H1 (cell line): ENCODE measurements around the gene PAPSS2. TPM values are rescaled to one million over a fixed set of nuclear protein-coding genes. Genes with fewer than 3 reads are reported as not detected.

Experiments
- CTCF ChIA-PET: fragments of 300-600 bp; sonication (Branson Sonifier 250); formaldehyde crosslinking; loops from one replicate; lab custom pipeline; 2021; ENCODE audit not compliant: partially characterized antibody; lab: Charles Lee
- POLR2A ChIA-PET: fragments of 300-600 bp; sonication (Branson Sonifier 250); formaldehyde crosslinking; loops from one replicate; lab custom pipeline; 2021; ENCODE audit warnings: inconsistent platforms; ENCODE audit not compliant: partially characterized antibody; lab: Charles Lee
- DNase-seq, 2 experiments: peaks; one replicate each; pipeline versions ENCODE4 v3.0.0 to v3.0.0-alpha.2; 2010 to 2022; ENCODE audit warnings: low spot score in 2 of 2, low read depth in 1 of 2, mixed read lengths in 1 of 2
- FAIRE-seq: peaks from 2 replicates; lab custom pipeline; 2011; peaks lifted over from hg19 to GRCh38; lab: Jason Lieb, UNC
- H2AFZ ChIP-seq: 2 replicates; pipeline ENCODE4 v1.8.1; 2012; ENCODE audit warnings: low read length, inconsistent platforms
- H2AK5ac ChIP-seq: 2 replicates; pipeline ENCODE4 v1.6.1; 2013; ENCODE audit warnings: low read depth, low read length
- H2BK120ac ChIP-seq: replicated peaks from 2 replicates; pipeline ENCODE3; 2013; ENCODE audit warnings: low read depth, low read length, inconsistent platforms
- H2BK12ac ChIP-seq: 2 replicates; pipeline ENCODE4 v1.6.1; 2013; ENCODE audit warnings: low read depth, low read length
- H2BK15ac ChIP-seq: 2 replicates; pipeline ENCODE4 v1.6.1; 2013; ENCODE audit warnings: low read length
- H2BK20ac ChIP-seq: 2 replicates; pipeline ENCODE4 v1.6.1; 2013; ENCODE audit warnings: low read length
- H2BK5ac ChIP-seq: 2 replicates; pipeline ENCODE4 v1.6.1; 2013; ENCODE audit warnings: low read depth, low read length
- H3K14ac ChIP-seq: 2 replicates; pipeline ENCODE4 v1.6.1; 2013; ENCODE audit warnings: inconsistent platforms; ENCODE audit not compliant: insufficient read length
- H3K18ac ChIP-seq: 2 replicates; pipeline ENCODE4 v1.6.1; 2013; ENCODE audit warnings: low read length; ENCODE audit errors: extremely low read depth
- H3K23ac ChIP-seq: 2 replicates; pipeline ENCODE4 v1.6.1; 2013; ENCODE audit warnings: inconsistent platforms; ENCODE audit not compliant: insufficient read length
- H3K23me2 ChIP-seq: 2 replicates; pipeline ENCODE4 v1.6.1; 2013; ENCODE audit warnings: low read depth, low read length
- H3K27ac ChIP-seq: 2 replicates; pipeline ENCODE4 v1.6.1; 2011; ENCODE audit warnings: low read depth, low read length, inconsistent platforms
- H3K27me3 ChIP-seq, 4 experiments: replicated peaks in 1 of 4; 1 replicate in 1 of 4; 2 replicates in 3 of 4; pipeline versions ENCODE4 v1.6.1 to v1.8.1; 2011 to 2013; ENCODE audit warnings: low read length in 3 of 4, mild to moderate bottlenecking in 3 of 4, inconsistent platforms in 2 of 4, mixed read lengths in 2 of 4, moderate library complexity in 1 of 4; ENCODE audit not compliant: control insufficient read depth in 3 of 4, insufficient read depth in 3 of 4; ENCODE audit errors: extremely low read depth in 1 of 4
- H3K36me3 ChIP-seq, 4 experiments: 2 replicates each; pipeline versions ENCODE4 v1.6.1 to v1.8.1; 2011 to 2013; ENCODE audit warnings: mild to moderate bottlenecking in 4 of 4, low read length in 3 of 4, moderate library complexity in 2 of 4, control low read depth in 1 of 4, inconsistent platforms in 1 of 4; ENCODE audit not compliant: insufficient read depth in 4 of 4, control insufficient read depth in 2 of 4
- H3K4ac ChIP-seq: replicated peaks from 2 replicates; pipeline ENCODE3; 2013; ENCODE audit warnings: low read length, low read depth, mixed read lengths, inconsistent platforms; ENCODE audit not compliant: insufficient read length
- H3K4me1 ChIP-seq, 4 experiments: replicated peaks in 1 of 4; 1 replicate in 1 of 4; 2 replicates in 3 of 4; pipeline versions ENCODE4 v1.6.1 to v1.8.1; 2011 to 2013; ENCODE audit warnings: low read length in 3 of 4, inconsistent platforms in 2 of 4, mixed read lengths in 1 of 4; ENCODE audit not compliant: insufficient read depth in 4 of 4, control insufficient read depth in 3 of 4
- H3K4me2 ChIP-seq, 2 experiments: 2 replicates each; pipeline versions ENCODE4 v1.6.1 to v1.8.1; 2011 to 2013; ENCODE audit warnings: low read depth in 2 of 2, low read length in 2 of 2, control low read depth in 1 of 2, inconsistent platforms in 1 of 2, mild to moderate bottlenecking in 1 of 2; ENCODE audit not compliant: insufficient read depth in 1 of 2
- H3K4me3 ChIP-seq, 4 experiments: fragments of 200-600, 300-600 bp in 1 of 4; sonication (generic), shearing (Covaris generic), sonication (Bioruptor Twin) in 1 of 4; 2 replicates each; pipeline versions ENCODE4 v1.5.1 to v1.8.1; 2011 to 2016; ENCODE audit warnings: low read length in 4 of 4, low read depth in 3 of 4, control low read depth in 2 of 4, inconsistent platforms in 2 of 4, mild to moderate bottlenecking in 2 of 4, mixed read lengths in 1 of 4, moderate library complexity in 1 of 4; ENCODE audit not compliant: insufficient read depth in 2 of 4; ENCODE audit errors: extremely low read depth in 1 of 4
- H3K56ac ChIP-seq: replicated peaks from 2 replicates; pipeline ENCODE3; 2013; ENCODE audit warnings: low read depth, mild to moderate bottlenecking, mixed read lengths, low read length, inconsistent platforms; ENCODE audit not compliant: insufficient read length
- H3K79me1 ChIP-seq: 2 replicates; pipeline ENCODE4 v1.6.1; 2013; ENCODE audit warnings: low read depth, low read length, control low read depth
- H3K79me2 ChIP-seq, 2 experiments: 2 replicates each; pipeline versions ENCODE4 v1.6.1 to v1.8.1; 2012 to 2013; ENCODE audit warnings: low read length in 2 of 2, mild to moderate bottlenecking in 2 of 2, inconsistent platforms in 1 of 2; ENCODE audit not compliant: insufficient read depth in 2 of 2, control insufficient read depth in 1 of 2
- H3K9ac ChIP-seq, 4 experiments: replicated peaks in 1 of 4; 1 replicate in 1 of 4; 2 replicates in 3 of 4; pipeline versions ENCODE4 v1.6.1 to v1.8.1; 2011 to 2013; ENCODE audit warnings: low read depth in 3 of 4, low read length in 3 of 4, control low read depth in 2 of 4, mild to moderate bottlenecking in 2 of 4, moderate library complexity in 2 of 4, inconsistent platforms in 1 of 4; ENCODE audit errors: extremely low read depth in 1 of 4
- H3K9me3 ChIP-seq, 2 experiments: 2 replicates each; pipeline versions ENCODE4 v1.6.1 to v1.8.1; 2012 to 2013; ENCODE audit warnings: mild to moderate bottlenecking in 2 of 2, moderate library complexity in 2 of 2, control low read depth in 1 of 2, inconsistent platforms in 1 of 2, low read depth in 1 of 2, low read length in 1 of 2, mixed read lengths in 1 of 2; ENCODE audit not compliant: insufficient read depth in 2 of 2
- H4K20me1 ChIP-seq, 2 experiments: replicated peaks in 1 of 2; 2 replicates each; pipeline versions ENCODE3 to v1.8.1; 2011 to 2013; ENCODE audit warnings: inconsistent platforms in 2 of 2, low read length in 2 of 2, mild to moderate bottlenecking in 1 of 2; ENCODE audit not compliant: insufficient read depth in 2 of 2, control insufficient read depth in 1 of 2
- H4K5ac ChIP-seq: 2 replicates; pipeline ENCODE4 v1.6.1; 2013; ENCODE audit warnings: low read length, low read depth, mixed read lengths, inconsistent platforms; ENCODE audit not compliant: insufficient read length
- H4K8ac ChIP-seq: 2 replicates; pipeline ENCODE4 v1.8.0; 2013; ENCODE audit warnings: mild to moderate bottlenecking, moderate library complexity, low read length, inconsistent platforms; ENCODE audit not compliant: insufficient read depth; ENCODE audit errors: extremely low read depth
- H4K91ac ChIP-seq: replicated peaks from 2 replicates; pipeline ENCODE3; 2013; ENCODE audit warnings: low read length, mixed read lengths, inconsistent platforms; ENCODE audit not compliant: insufficient read length
- JUND ChIP-seq: IDR thresholded peaks from 2 replicates; pipeline ENCODE4 v1.6.1; 2011; ENCODE audit warnings: mild to moderate bottlenecking, improper control_type of control experiment, low read length
- polyA plus RNA-seq, 7 experiments: library from polyadenylated mRNA; depleted of rRNA in 3 of 7; stranded (reverse) in 5 of 7; unstranded in 2 of 7; fragments of >200 nt in 5 of 7; fragments of 200-250 nt in 2 of 7; gene quantifications; 1 replicate in 5 of 7; 2 replicates in 1 of 7; 4 replicates in 1 of 7; pipeline versions ENCODE4 v1.2.1 to v1.2.3, GENCODE V29; 2011 to 2013; ENCODE audit warnings: missing spikeins in 2 of 7, mixed read lengths in 2 of 7
- total RNA-seq: library from RNA; stranded (reverse); fragmentation: NEBNext Ultra II Directional; extraction: Animal tissue kit (Norgen Biotek cat#: 25700); gene quantifications from 2 replicates; pipeline ENCODE4 v1.2.1, GENCODE V29; 2021

PAPSS2 gene
- total and polyA plus RNA-seq, 2 of the 8 experiments (the other 6 are each of a cell fraction or from before 2014, with no cell fraction given): 7.6 to 20.2 TPM

GRCh38 chr10:87642988-87643387, 16.7 kb upstream of the PAPSS2 start:
- Histone ChIP-seq H2AFZ (no peak overlapping the region), H3K79me2 (no peaks in the 10 kb centered on the region), H4K5ac (no peak overlapping the region), H4K20me1 (no peaks in the 10 kb centered on the region), H3K4me2 (no peak overlapping the region), H3K4me1 (peaks cover 0 to 4% (median 0%) of the 10 kb centered on the region in 4 experiments; a peak in 1 of 7 replicates), H2BK20ac (no peak overlapping the region), H4K91ac (no peak overlapping the region), H3K9ac (no peak overlapping the region), H2BK5ac (no peak overlapping the region), H4K8ac (no peak overlapping the region), H2AK5ac (no peak overlapping the region), H3K56ac (no peak overlapping the region), H3K14ac (no peak overlapping the region), H3K23me2 (no peaks in the 10 kb centered on the region), H3K36me3 (no peaks in the 10 kb centered on the region), H2BK15ac (no peak overlapping the region), H3K9me3 (peaks cover 0 to 3% of the 10 kb centered on the region in 2 experiments; a peak in 1 of 4 replicates), H3K4ac (no peak overlapping the region), H2BK12ac (no peak overlapping the region), H3K27ac (no peak overlapping the region), H3K27me3 (no peaks in the 10 kb centered on the region; a peak in 1 of 7 replicates), H2BK120ac (no peak overlapping the region), H3K79me1 (no peaks in the 10 kb centered on the region), H3K23ac (no peak overlapping the region), H3K18ac (no peak overlapping the region), H3K4me3 (no peak overlapping the region)
- DNase-seq: no peak
- ChIA-PET CTCF (interaction anchor here (1.2 kb wide), 1 partner anchor 11 kb away, joined by 3 read pairs; no protein-coding TSS in a partner anchor), POLR2A (interaction anchor here (0.8 to 1.0 kb wide), 2 partner anchors 17 to 40 kb away, joined by 3 read pairs; no protein-coding TSS in a partner anchor)
- no peak for FAIRE-seq
- no peak for TF ChIP-seq JUND
